DND-41 (cell line): ENCODE data around the gene NUP153.

Experiments
- CTCF ChIP-seq: IDR thresholded peaks from 2 replicates; pipeline ENCODE4 v1.5.1; 2012; ENCODE audit warnings: borderline replicate concordance, low read length, moderate library complexity, mild to moderate bottlenecking; ENCODE audit not compliant: poor library complexity, severe bottlenecking; ENCODE audit errors: extremely low read depth
- EZH2 ChIP-seq: IDR thresholded peaks from 3 replicates; pipeline ENCODE4 v1.6.1; 2012; ENCODE audit warnings: borderline replicate concordance, low read depth, mild to moderate bottlenecking, moderate library complexity, low read length, inconsistent platforms; ENCODE audit not compliant: severe bottlenecking

GRCh38 chr6:17666646-17667045 lies 40.1 kb downstream of the NUP153 start:
- no peak for TF ChIP-seq CTCF
- no peak for TF ChIP-seq EZH2
